GM12865 (cell line): ENCODE data around the gene PARD6G.

Experiments
- DNase-seq: peaks from one replicate; pipeline ENCODE4 v3.0.0; 2010; ENCODE audit warnings: low read depth
- H3K4me3 ChIP-seq: 2 replicates; pipeline ENCODE4 v1.5.1; 2011; ENCODE audit warnings: mild to moderate bottlenecking, low read depth, low read length, control low read depth
- TF ChIP-seq, protein P1 (sequence below): IDR thresholded peaks from 2 replicates; pipeline ENCODE4 v1.5.1; 2011; ENCODE audit warnings: low read length, control low read depth, low read depth, inconsistent platforms; ENCODE audit not compliant: insufficient read depth; ENCODE audit errors: missing control alignments

Gene PARD6G

DNA sequence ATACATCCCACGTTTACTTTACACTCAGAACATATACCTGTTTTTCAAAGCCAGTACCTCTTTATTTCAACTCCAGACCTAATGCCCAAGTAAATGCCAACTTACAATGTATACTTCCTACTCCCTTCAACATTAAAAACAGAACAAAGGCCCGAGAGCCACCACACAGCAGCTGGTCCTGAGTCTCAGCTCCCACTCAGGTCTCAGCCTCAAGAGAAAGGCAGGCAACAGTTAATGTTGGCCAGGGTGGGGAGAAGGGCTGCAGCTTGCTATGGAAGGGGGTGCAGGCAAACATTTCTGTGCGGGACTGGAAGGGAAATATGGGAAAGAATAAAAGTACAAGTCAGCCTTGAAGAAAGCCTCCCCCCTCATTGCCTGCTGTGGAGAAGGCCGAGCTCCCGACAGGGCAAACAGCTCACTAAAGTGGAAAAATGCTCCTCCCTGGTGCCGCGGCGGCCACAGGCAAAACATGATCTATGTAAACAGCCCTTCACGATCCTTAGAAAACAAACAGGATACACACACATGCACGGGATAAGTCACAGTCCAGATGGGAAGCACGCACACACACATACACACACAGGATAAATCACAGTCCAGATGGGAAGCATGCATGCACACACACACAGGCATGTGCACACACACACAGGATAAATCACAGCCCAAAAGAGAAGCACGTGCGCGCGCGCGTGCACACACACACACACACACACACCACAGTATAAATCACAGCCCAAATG is 70.8 kb downstream of the PARD6G start:
- DNase-seq, result no peak
- TF ChIP-seq, protein P1, sequence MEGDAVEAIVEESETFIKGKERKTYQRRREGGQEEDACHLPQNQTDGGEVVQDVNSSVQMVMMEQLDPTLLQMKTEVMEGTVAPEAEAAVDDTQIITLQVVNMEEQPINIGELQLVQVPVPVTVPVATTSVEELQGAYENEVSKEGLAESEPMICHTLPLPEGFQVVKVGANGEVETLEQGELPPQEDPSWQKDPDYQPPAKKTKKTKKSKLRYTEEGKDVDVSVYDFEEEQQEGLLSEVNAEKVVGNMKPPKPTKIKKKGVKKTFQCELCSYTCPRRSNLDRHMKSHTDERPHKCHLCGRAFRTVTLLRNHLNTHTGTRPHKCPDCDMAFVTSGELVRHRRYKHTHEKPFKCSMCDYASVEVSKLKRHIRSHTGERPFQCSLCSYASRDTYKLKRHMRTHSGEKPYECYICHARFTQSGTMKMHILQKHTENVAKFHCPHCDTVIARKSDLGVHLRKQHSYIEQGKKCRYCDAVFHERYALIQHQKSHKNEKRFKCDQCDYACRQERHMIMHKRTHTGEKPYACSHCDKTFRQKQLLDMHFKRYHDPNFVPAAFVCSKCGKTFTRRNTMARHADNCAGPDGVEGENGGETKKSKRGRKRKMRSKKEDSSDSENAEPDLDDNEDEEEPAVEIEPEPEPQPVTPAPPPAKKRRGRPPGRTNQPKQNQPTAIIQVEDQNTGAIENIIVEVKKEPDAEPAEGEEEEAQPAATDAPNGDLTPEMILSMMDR, result no peak
- no peak overlapping the region for H3K4me3 ChIP-seq

DNA sequence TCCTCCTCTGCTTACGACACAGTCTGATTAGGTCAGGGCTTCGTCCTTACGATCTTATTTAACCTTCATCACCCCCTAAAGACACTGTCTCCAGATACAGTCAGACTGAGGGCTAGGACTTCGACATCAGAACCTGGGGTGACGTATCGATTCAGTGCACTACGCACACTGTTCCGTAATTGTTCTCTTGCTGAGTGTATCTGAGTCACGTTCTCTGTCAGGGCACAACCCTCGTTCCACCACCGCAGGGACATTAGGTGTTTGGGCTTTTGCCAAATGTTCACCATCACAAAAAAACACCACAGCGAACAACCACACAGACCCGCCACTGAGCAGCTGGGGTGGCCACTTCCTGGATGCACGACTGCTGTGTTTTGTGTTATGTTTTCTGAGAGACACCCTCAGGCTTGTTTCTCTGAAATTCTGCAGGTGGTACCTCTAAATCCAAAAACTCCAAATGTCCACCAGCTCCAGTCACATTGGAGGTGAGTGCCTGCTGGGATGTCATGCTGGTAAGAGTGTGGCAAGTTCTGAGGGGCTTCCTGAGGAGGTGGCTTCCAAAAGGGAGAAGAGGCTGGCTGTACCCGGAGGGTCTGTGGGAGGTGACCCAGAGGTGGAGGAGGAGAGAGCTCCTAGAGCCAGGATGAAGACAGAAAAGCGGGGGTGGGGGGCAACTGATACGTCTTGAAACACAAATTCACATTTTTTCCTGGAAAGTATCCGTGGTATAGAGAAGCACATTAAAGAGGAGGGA is 71.7 kb downstream of the PARD6G start:
- H3K4me3 ChIP-seq, result no peak overlapping the region
- DNase-seq, result no peak
- TF ChIP-seq, protein P1, result no peak

DNA sequence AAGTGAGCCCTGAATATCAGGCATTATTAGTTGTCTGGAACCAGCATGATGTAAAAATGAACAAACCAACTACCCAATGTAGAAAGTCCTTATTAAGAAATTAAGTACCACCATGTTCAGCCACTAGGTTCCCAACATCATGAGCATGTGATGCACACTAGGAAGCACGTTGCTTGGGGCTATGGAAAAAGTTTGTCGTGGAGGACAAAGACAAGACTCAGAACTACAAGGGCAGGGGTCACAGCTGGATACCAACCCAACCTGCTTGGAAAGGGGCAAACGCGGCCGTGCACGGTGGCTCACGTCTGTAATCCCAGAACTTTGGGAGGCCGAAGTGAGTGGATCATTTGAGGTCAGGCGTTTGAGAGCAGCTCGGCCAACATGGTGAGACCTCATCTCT is 74.3 kb downstream of the PARD6G start:
- TF ChIP-seq, protein P1, result no peak
- DNase-seq, result no peak
- no peak overlapping the region for H3K4me3 ChIP-seq

DNA sequence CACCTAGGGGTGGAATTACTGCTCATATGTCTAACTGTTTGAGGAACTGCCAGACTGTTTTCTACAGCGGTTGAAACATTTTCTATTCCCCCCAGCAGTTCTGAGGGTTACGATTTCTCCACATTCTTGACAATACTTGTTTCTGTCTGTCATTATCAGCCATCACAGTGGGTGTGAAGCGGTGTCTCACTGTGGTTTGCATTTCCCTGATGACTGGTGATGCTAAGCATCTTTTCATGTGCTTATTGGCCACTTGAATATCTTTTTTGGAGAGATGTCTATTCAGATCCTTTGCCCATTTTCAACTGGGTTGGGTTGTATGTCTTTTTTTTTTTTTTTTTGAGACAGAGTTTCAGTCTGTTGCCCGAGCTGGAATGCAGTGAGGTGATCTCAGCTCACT is 75.3 kb downstream of the PARD6G start:
- TF ChIP-seq, protein P1, result no peak
- no peak for DNase-seq
- H3K4me3 ChIP-seq, result no peak overlapping the region

DNA sequence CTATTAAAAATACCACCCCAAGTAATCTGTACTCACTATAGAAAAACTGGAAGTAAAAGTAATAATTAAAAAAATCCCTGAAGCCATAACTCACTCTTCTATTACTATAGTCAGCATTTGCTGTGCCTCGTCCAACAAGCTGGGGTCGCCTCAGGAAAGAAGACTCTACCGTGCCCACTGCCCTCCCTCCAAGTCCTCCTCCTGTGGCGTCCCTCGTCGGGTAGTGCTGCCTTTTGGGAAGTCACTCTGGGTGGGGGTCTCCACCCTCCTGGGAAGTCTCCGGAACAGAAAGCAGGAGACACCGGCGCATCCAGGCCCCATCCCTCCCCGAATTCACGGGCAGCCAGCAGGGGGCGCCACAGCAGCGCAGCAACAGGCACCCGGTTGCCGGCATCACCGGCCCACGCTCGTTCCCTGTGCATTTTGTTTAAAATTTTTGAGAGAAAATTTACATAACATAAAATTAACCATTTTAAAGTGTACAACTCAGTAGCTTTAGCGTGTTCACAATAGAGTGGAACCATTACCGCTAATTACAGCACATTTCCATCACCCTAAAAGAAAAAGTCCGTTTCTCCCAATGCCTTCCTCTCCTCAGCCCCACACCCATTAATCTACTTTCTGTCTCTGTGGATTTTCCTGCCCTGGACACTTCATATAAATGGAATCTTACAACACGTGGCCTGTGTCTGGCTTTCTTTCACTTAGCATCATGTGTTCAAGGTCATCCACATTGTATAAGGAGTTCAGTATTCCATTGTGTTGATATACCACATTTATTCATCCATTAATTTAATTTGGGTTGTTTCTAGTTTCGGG is 76.1 kb downstream of the PARD6G start:
- no peak overlapping the region for H3K4me3 ChIP-seq
- TF ChIP-seq, protein P1, result peak; percentile 71
- DNase-seq, result peak; percentile 27

DNA sequence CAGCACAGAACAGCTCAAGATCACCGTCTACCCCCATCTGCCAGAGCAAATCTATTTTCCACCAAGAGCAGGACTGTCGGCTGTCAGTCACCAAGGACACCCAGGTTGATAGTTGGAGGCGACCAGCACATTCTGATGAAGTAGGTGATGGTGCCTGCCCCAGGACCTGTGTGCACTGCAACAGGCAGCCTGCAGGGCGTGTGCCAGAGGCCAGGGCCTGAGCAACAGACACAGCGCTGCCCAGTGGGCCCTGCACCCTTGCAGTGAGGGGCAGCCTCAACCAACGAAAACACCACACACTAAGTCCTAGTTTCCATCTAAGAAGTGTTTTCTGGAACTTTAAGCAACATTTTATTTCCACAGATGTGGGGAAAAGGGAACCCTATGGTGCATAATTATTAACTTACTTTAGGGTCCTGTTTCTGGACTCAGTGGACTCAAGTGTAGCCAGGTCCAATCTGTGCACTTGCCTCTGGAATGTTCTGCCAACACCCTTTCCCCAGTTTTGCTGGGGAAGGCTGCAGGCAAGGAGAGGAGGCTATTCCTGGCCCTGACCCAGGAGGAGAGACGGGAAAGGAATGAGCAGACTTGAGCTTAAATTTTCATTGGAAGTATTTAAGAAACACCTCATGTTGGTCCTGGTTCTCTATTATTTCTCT is 76.8 kb downstream of the PARD6G start:
- TF ChIP-seq, protein P1, result no peak
- no peak overlapping the region for H3K4me3 ChIP-seq
- DNase-seq, result no peak
